ENCODE data around the gene BBS2.

The BBS2 gene, protein sequence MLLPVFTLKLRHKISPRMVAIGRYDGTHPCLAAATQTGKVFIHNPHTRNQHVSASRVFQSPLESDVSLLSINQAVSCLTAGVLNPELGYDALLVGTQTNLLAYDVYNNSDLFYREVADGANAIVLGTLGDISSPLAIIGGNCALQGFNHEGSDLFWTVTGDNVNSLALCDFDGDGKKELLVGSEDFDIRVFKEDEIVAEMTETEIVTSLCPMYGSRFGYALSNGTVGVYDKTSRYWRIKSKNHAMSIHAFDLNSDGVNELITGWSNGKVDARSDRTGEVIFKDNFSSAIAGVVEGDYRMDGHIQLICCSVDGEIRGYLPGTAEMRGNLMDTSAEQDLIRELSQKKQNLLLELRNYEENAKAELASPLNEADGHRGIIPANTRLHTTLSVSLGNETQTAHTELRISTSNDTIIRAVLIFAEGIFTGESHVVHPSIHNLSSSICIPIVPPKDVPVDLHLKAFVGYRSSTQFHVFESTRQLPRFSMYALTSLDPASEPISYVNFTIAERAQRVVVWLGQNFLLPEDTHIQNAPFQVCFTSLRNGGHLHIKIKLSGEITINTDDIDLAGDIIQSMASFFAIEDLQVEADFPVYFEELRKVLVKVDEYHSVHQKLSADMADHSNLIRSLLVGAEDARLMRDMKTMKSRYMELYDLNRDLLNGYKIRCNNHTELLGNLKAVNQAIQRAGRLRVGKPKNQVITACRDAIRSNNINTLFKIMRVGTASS

DNA sequence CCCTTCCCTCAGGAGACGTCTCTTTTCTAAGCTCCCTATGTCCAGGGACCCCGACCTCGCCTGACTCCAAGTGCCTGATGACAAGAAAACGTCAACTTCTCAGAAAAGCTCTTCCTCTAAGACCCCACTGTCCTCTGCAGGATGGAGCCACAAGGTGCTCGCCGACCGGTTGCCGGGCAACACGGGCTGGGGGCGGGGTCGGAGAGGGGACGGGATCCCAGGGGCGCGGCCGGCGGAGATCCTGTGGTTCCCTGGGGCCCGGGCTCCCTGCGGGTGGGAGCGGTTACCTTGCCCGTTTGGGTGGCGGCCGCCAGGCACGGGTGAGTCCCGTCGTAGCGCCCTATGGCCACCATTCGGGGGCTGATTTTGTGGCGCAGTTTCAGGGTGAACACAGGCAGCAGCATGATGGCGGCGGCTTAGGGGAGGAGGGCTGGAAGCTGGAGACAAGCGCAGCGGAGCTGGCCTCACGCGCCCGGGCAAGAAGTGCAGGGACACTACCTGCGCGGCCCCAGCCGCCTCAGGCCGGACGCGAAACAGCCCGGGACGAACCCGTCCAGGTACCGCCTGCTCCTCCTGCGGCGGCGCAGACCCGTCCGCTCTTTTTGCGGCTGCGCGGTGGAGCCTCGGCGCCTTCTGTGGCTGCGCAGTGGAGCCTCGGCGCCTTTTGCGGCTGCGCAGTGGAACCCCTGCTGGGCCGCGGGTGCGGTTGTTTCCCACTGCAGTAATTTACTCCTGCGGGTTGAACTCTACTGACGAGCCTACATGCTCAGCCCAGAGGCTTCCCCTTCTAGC is at the start of gene BBS2:
TSS of gene BBS2 (minus strand) at position 566 of the 792 bp plus-strand sequence. CDS start at position 404, 162 bp downstream.
- peak within 1 kb of the TSS; percentile 67 for H3K4me3 ChIP-seq (ENCODE audit: low read depth, low read length)
- DNase-seq (ENCODE audit: low read depth), result peak; percentile 33

DNA sequence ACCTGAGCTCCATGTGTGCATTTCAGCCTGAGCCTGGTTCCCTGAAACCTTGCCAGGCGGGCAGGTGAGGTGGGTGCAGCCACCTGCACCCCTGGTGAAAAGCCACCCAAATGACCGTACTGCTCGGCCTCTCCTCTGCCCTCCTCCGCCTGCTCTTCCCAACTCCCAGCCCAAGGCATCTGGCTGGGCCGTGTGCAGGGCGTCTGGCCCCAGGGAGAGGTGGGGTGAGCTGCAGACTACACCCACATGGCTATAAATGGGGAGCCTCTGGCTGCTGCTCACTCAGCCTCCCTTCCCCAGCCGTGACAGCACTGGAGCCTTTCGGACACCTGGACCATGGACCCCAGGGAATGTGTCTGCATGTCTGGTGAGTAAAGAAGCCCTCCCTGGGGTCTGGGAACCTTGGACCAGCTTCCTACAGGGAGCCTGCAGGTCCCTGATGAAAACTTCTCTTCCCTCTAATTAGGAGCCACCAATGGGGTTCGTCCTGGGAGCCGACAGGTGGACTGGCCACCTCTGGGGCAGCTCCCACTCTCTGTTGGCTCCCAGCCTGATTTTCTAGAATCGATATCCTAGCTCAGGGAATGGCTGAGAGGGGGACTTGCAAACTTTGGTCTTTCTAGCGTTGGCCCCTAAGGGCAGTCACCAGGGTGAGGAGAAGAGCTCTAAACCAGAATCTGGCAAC is 45.1 kb upstream of the BBS2 start, which contains the start of gene MT4:
TSS of gene MT4 (plus strand) at position 281 of the 685 bp plus-strand sequence. CDS start at position 337, 56 bp downstream.
- no peak for DNase-seq (ENCODE audit: low read depth)
- no peak within 1 kb of the TSS for H3K4me3 ChIP-seq (ENCODE audit: low read depth, low read length)

DNA sequence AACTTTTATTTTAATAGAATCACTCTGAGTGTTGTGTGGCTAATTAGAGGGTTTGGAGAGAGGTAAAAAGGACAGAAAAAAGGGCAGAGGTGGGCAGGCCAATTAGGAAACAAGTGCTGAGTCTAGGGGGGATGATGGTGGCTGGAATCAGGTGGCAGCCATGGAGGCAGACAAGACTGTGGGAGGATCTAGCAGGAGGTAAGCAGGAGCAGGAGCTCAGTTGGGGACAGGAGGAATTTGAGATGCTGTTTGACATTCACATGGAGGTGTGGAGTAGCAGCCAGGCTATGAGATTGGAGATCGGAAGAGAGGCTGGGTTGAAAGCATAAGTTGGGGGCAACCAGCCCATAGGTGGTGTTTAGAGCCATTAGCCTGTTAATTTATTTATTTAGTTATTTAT is 41.3 kb upstream of the BBS2 start:
- no peak overlapping the region for H3K4me3 ChIP-seq (ENCODE audit: low read depth, low read length)
- DNase-seq (ENCODE audit: low read depth), result no peak

DNA sequence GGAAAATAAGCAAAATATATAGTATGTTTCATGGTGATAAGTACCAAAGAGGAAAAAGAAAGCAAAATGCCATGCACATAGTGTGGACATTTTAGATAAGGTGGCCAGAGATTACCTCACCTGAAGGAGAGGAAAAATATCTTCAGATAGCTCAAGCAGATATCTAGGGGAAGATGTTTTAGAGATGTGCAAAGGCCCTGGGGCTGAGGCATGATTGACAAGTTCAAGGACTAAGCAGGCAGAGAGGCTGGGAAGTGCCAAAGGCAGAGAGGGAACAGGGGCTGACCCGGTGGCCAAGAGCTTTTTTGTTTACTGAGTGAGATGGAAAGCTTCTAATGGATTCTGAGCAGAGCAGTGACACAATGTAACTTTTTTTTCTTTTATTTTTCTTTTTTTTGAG is 40.6 kb upstream of the BBS2 start:
- DNase-seq (ENCODE audit: low read depth), result no peak
- no peak overlapping the region for H3K4me3 ChIP-seq (ENCODE audit: low read depth, low read length)

DNA sequence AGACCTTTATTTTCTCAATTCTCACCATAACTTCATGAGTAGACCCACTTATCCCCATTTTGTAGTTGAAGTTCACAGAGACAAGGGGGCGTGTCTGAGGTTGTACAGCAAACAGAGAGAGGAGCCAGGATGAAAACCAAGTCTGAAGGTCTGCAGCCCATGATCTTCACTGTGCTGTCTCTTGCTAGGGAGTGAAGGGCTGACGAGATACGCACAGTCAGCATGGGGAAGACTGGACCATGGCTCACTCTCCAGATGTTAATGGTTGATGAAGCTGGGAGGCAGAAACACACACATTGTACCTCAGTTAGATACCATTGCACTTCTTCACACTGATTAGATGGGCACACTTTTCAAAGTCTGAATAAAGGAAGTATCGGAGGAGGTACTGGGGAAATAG is 39.3 kb upstream of the BBS2 start:
- H3K4me3 ChIP-seq (ENCODE audit: low read depth, low read length), result no peak overlapping the region
- DNase-seq (ENCODE audit: low read depth), result no peak

DNA sequence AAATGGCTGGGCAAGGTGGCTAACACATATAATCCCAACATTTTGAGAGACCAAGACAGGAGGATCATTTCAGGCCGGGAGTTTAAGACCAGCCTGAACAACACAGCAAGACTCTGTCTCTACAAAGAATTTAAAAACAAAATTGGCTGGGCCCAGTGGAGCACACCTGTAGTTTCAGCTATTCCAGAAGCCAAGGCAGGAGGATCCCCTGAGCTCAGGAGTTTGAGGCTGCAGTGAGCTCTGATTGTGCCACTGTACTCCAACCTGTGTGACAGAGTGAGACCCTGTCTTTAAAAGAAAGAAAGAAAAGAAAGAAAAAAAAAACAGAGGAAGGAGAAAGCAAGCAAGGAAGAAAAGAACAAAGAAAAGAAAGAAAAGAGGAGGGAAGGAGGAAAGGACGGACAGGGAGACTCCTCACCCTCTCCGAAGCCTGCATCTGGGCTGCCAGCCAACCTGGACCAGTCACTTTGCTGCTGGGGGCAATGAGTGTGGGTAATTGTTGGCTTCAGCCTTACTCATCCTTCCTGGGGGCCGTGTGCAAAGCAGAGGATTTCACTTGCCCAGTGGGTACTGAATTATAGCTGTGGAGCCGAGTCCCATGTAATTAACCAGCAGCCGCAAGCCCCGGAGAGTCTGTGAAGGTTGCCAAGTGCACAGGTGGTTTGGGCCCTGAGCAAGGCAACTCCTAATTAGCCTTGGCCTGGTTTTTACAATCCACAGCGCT is 38.4 kb upstream of the BBS2 start:
- peak; percentile 56 for DNase-seq (ENCODE audit: low read depth)
- no peak overlapping the region for H3K4me3 ChIP-seq (ENCODE audit: low read depth, low read length)

DNA sequence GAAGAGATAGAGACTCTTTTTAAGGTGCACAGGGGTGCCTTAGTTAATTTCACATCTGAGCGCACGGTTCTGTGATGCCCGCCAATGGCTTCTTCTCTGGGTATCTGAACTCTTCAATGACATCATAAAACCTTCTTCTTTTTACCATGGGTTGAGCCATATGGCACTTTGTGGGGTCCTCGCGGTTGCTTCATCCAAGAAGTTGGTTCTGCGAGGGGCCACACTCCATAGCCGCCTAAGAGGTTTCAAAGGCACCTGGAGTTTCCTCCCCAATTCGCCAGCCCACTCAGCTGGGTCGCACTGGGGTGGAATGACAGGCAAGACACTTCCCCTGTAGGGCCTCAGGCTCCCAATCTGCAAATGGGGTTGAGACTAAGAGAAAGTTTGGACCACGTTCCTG is 34.6 kb upstream of the BBS2 start:
- no peak for DNase-seq (ENCODE audit: low read depth)
- H3K4me3 ChIP-seq (ENCODE audit: low read depth, low read length), result no peak overlapping the region

DNA sequence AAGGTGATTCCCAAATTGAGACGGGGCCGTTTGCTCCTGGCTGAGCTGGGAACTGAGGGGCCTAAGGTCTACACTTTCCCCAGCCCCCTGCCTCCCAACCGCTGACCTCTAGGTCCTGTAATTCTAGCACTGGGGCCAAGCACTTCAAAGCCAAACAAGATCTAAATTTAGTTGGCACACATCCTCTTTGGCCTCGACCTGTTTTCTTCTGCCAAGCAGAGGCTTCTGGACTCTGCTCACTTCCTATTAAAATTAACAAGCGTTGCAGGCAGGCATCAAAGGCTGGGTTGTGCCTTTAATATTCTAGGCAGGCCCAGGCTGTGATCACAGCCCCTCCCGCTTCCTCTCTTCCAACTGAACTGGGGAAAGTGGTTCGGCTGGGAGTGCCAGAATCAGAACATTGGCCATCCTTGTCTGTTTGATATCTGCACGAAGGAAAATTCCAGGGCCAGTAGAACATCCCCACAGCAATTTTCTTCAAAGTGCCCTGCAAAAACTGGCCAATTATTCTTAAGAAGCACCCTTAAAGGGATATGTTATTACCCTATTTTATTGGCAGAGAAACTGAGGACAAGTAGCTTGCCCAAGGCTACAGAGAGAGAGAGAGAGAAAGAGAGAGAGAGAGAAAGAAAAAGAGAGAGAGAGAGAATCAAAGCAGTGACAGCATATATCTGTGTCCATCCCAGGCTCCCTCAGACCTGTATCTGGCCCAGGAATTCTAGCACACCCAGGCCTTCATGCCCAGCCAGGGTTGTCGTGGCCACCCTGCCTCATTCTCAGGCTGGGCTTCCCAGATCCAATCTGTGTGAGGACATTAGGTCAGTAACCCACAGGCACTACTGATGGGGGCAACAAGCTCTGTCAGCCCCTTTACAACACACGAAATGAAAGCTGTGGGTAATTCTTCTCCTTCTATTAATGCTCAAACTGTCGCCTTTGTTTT is 32.2 kb upstream of the BBS2 start:
- no peak overlapping the region for H3K4me3 ChIP-seq (ENCODE audit: low read depth, low read length)
- DNase-seq (ENCODE audit: low read depth), result no peak

DNA sequence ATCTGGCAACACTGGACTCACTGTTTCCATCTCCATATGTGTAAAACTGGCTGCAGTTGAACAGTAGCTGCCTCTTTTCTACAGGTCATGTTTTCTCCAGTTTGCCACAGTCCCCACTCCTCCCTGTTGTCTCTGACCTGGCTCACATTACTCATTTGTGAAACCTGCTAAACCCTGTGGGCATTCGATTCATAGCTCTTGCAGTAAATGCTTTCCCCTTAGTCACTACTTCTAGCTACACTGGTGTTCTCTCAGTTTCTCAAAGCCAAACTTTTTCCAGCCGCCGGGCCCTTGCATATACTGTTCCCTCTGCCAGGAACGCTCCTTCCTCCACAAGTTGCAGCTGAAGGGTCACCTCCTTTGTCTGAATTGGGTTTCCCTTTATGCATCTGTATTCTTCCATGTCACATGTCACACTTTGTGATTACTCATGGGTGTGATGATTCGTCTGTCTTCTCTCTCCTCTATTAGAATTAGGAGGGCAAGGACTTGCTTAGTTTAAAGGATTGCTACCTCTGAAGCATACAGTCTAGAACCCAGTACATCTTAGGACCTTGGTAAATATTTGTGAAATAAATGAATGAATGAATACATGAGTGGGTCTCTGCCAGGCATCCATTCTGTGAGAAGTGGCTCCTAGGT is 30.0 kb upstream of the BBS2 start:
- DNase-seq (ENCODE audit: low read depth), result no peak

DNA sequence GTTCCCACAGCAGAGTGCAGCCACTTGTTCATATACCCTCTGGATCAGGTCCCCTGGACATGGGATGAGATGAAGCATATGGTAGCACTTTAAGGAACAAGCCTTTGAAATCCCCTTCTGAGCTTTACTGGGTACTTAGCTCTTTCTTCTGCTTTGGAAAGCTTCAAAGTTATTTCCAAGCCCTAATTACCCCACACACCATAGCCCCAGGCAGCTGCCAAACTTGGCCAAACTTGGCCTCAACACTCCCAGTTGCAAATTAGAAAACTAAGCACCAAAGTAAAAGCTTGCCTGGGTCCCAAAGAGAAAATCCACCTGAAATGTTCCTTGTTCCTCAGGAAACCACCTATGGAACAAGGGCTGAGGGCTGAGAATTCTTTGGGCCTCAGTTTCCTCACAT is 29.3 kb upstream of the BBS2 start:
- DNase-seq (ENCODE audit: low read depth), result no peak
- H3K4me3 ChIP-seq (ENCODE audit: low read depth, low read length), result no peak overlapping the region

More for the DNA sequence above, 30.0 kb upstream of the BBS2 start:
- no peak overlapping the region for H3K4me3 ChIP-seq (ENCODE audit: low read depth, low read length)

DNA sequence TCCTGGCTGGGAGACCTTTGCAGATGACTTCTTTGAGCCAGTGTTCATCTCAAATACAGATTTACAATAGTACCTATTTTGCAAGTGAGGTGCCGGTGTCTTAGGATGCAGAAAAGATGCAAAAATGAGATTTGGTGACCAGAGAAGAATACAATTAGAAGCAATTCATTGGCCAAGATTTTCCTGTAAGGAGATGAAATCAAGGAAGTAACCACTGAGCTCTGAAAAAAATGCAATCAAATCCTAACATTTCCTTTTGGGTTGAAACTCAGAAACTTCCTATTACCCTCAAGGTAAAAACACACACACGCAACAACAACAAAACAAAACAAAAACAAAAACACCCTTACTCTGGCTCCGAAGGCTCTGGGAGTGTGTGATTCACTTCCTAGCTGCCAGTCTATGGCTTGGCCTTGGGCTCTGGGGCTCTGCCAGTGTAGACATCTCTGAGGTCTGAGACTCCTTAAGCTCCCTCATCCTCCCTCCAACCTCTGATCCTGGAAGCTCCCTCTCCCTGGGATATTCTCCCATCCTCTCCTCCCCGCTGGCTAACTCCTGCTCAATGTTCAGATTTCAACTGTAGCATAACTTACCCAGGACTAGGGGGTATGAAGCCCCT is 28.2 kb upstream of the BBS2 start:
- no peak for DNase-seq (ENCODE audit: low read depth)
- no peak overlapping the region for H3K4me3 ChIP-seq (ENCODE audit: low read depth, low read length)

DNA sequence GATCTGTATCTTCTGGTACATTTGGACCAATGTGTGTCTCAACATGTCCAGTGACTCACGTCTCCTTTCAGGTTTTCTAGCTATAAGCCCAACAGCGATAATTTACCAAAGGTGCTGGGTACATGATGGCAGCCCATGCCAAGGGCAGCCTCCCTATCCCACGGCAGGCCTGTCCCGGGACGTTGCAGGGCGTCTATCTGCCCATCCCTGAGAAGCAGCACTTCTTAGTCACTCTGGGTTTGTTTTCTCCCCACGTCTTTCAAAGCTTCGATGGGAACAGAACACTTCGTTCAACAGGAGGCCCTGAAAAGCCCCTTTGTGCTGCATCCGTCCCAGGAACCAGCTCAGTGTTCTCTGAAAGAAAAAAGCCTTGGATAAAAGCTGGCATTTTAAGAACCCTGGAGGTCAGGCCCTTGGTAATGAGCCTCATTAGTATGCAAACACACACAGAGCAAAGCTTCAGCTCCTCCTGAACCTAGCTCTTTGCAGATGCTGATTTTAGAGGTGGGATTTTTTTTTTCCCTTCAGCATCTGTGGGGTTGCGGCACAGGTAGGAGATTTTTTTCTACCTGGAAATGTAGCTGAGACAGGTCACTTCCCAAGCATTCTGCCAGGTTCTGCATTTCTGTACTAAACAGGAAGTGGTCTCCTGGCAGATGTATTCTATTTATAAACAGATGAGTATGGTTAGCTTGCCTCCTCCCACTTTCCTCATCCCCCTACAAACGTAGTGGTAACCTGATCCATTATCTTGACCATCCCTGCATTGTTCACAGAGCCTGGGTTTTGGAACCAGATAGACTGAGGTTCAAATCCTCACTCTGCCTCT is 27.5 kb upstream of the BBS2 start:
- DNase-seq (ENCODE audit: low read depth), result peak; percentile 40
- no peak overlapping the region for H3K4me3 ChIP-seq (ENCODE audit: low read depth, low read length)

DNA sequence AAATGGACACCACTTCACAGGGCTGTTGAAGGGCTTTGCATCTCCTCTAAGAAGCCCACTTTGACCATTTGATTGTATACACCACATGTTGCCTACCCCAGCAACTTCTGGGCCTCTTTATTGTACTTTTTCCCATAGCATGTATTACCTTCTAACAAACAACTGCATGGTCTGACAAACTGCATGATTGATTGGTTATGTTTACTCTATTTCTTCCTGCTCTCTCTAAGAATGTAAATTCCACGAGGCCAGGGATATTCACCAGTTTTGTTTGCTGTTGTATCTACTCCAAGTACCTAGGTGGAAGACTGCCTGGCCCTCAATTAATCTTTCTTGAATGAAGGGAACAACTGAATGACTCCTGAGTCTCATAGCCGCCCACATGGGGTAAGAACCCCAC is 22.2 kb upstream of the BBS2 start:
- no peak overlapping the region for H3K4me3 ChIP-seq (ENCODE audit: low read depth, low read length)
- DNase-seq (ENCODE audit: low read depth), result no peak

DNA sequence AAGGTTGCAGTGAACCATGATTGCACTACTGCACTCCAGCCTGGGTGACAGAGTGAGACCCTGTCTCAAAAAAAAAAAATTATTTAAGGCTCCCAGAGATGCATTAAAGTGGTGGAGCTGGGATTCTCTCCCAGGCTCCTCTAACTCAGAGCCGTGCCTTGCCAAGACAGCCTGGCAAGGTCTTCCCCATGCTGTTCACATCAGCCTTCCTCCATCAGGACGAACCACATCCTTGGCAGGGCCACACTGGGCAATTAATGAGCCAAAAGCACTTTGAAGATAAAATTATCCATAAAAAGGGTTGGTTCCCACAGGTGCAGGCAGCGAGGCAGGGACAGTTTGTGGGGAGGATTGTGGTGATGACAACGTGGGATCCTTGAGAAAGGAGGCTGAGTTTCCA is 19.8 kb upstream of the BBS2 start:
- no peak overlapping the region for H3K4me3 ChIP-seq (ENCODE audit: low read depth, low read length)
- no peak for DNase-seq (ENCODE audit: low read depth)

DNA sequence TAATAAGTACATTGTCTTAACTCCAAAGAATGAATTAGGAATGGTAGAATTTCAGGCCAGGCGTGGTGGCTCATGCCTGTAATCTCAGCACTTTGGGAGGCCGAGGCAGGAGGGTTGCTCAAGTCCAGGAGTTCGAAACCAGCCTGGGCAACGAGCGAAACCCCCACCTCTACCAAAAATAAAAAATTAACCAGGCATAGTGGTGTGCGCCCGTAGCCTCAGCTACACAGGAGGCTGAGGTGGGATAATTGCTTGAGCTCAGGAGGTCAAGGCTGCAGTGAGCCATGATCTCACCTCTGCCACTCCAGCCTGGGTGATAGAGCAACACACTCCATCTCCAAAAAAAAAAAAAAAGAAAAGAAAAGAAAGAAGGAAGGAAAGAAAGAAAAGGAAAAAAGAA is 18.5 kb upstream of the BBS2 start:
- no peak for DNase-seq (ENCODE audit: low read depth)
- H3K4me3 ChIP-seq (ENCODE audit: low read depth, low read length), result no peak overlapping the region

DNA sequence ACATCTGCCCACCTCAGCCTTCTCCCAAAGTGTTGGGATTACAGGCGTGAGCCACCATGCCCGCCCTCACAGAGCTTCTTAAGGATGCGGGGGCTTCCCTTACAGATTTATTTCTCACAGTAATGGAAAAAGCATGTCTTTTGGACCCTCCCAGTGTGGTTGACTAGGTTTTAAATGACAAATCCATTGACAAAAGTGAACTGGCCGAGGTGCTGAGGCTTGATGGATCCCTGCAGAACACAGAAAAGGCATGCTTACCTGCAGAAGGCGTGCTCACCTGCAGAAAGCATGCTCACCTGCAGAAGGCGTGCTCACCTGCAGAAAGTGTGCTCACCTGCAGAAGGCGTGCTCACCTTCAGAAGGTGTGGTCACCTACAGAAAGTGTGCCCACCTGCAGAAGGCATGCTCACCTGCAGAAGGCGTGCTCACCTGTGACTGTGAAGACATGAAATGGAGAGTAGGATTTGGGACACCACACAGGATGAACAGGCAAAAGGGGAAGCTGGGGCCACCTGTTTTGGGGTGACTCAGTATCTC is 15.1 kb upstream of the BBS2 start:
- no peak overlapping the region for H3K4me3 ChIP-seq (ENCODE audit: low read depth, low read length)
- DNase-seq (ENCODE audit: low read depth), result no peak
